GM20000 (cell line): ENCODE data around the gene BMS1.
"Not testable (repeated sequence)": the region's sequence is repeated elsewhere in the genome, so short reads cannot be mapped to it uniquely, and the experiment has no call there.

Experiments used
- DNase-seq: peaks from one replicate; pipeline ENCODE4 v3.0.0; 2012; ENCODE audit warnings: low spot score
- CTCF ChIP-seq: IDR thresholded peaks from 2 replicates; pipeline ENCODE4 v1.5.1; 2012; ENCODE audit warnings: mild to moderate bottlenecking, control low read depth; ENCODE audit errors: extremely low read depth, missing control alignments

BMS1 gene

GRCh38 chr10:42782446-42783180 lies at the start of gene BMS1:
TSS of gene BMS1 (plus strand) at chr10:42782795. CDS start at chr10:42784395, 1,600 bp downstream.
- peak; percentile 85 for DNase-seq
- TF ChIP-seq CTCF: no peak

- no peak for DNase-seq
- TF ChIP-seq CTCF: no peak
These were observed 48.1 kb upstream of the BMS1 start for GRCh38 chr10:42734536-42734935.

- no peak for DNase-seq
- no peak for TF ChIP-seq CTCF
These were observed 43.9 kb upstream of the BMS1 start for GRCh38 chr10:42738679-42739078.

- not testable (repeated sequence) for DNase-seq
These were observed 41.1 kb upstream of the BMS1 start for GRCh38 chr10:42741536-42741935.

- no peak for TF ChIP-seq CTCF
- DNase-seq: no peak
These were observed 38.9 kb upstream of the BMS1 start for GRCh38 chr10:42743697-42744096.

GRCh38 chr10:42744134-42744701 lies 38.4 kb upstream of the BMS1 start:
- no peak for TF ChIP-seq CTCF
- DNase-seq: no peak

- TF ChIP-seq CTCF: peak; percentile 86
- DNase-seq: peak; percentile 80
These were observed 29.5 kb upstream of the BMS1 start for GRCh38 chr10:42753126-42753506.
